IMR-90 (cell line): ENCODE measurements around the gene RAB6A. TPM values are rescaled to one million over a fixed set of nuclear protein-coding genes. Genes with fewer than 3 reads are reported as not detected.

Source experiments
- ATAC-seq: fragments of 200-7000 bp; cut with Tn5 transposase; 2 replicates; pipeline ENCODE4 v1.9.1; 2020; ENCODE audit warnings: low read depth, mild to moderate bottlenecking, moderate library complexity
- BruUV-seq: library from RNA; stranded (reverse); fragments of 400-500 nt; replicated peaks from 2 replicates; lab custom pipeline; 2021; lab: Mats Ljungman, UMichigan
- CTCF ChIA-PET: fragments of 300-600 bp; formaldehyde crosslinking; extraction: SDS; loops from one replicate; lab custom pipeline; 2021; ENCODE audit warnings: antibody characterized with exemption; lab: Yijun Ruan, JAX
- POLR2A ChIA-PET: fragments of 300-600 bp; sonication (Branson Sonifier 250); formaldehyde crosslinking; loops from one replicate; lab custom pipeline; 2022; ENCODE audit warnings: antibody characterized with exemption; ENCODE audit not compliant: unreplicated experiment; lab: Charles Lee
- DNase-seq: peaks from one replicate; pipeline ENCODE4 v3.0.0; 2013
- H2AFZ ChIP-seq: replicated peaks from 2 replicates; pipeline ENCODE3; 2013; ENCODE audit warnings: low read length, mild to moderate bottlenecking; ENCODE audit not compliant: poor library complexity
- H2AK5ac ChIP-seq: 2 replicates; pipeline ENCODE4 v1.6.1; 2013; ENCODE audit warnings: low read depth, low read length, inconsistent platforms
- H2AK9ac ChIP-seq: replicated peaks from 2 replicates; pipeline ENCODE3; 2013; ENCODE audit warnings: mild to moderate bottlenecking, low read depth, low read length, moderate library complexity; ENCODE audit not compliant: poor library complexity
- H2BK120ac ChIP-seq: 2 replicates; pipeline ENCODE4 v1.6.1; 2013; ENCODE audit warnings: low read depth, low read length, inconsistent platforms
- H2BK15ac ChIP-seq: 3 replicates; pipeline ENCODE4 v1.6.1; 2013; ENCODE audit warnings: low read depth, low read length, inconsistent platforms
- H2BK20ac ChIP-seq: 2 replicates; pipeline ENCODE4 v1.6.1; 2013; ENCODE audit warnings: low read depth, mild to moderate bottlenecking, inconsistent platforms, low read length, moderate library complexity
- H2BK5ac ChIP-seq: 2 replicates; pipeline ENCODE4 v1.6.1; 2013; ENCODE audit warnings: mild to moderate bottlenecking, low read depth, low read length, inconsistent platforms; ENCODE audit not compliant: poor library complexity, severe bottlenecking
- H3K14ac ChIP-seq: replicated peaks from 2 replicates; pipeline ENCODE4 v1.6.1; 2013; ENCODE audit warnings: low read depth, low read length, inconsistent platforms
- H3K18ac ChIP-seq: 2 replicates; pipeline ENCODE4 v1.6.1; 2013; ENCODE audit warnings: low read depth, low read length, control low read depth
- H3K23ac ChIP-seq: 2 replicates; pipeline ENCODE4 v1.6.1; 2013; ENCODE audit warnings: low read depth, low read length, inconsistent platforms
- H3K27ac ChIP-seq: 2 replicates; pipeline ENCODE4 v1.5.1; 2013; ENCODE audit warnings: mild to moderate bottlenecking, control low read depth, low read length; ENCODE audit not compliant: insufficient read depth
- H3K27me3 ChIP-seq: 2 replicates; pipeline ENCODE4 v1.6.1; 2013; ENCODE audit warnings: low read length; ENCODE audit not compliant: control insufficient read depth, insufficient read depth
- H3K36me3 ChIP-seq: 2 replicates; pipeline ENCODE4 v1.6.1; 2013; ENCODE audit warnings: low read length, mixed read lengths; ENCODE audit not compliant: control insufficient read depth, insufficient read depth
- H3K4ac ChIP-seq: 2 replicates; pipeline ENCODE4 v1.6.1; 2013; ENCODE audit warnings: low read depth, low read length, inconsistent platforms
- H3K4me1 ChIP-seq: 2 replicates; pipeline ENCODE4 v1.6.1; 2013; ENCODE audit warnings: low read length, mixed read lengths; ENCODE audit not compliant: control insufficient read depth, insufficient read depth
- H3K4me2 ChIP-seq: 2 replicates; pipeline ENCODE4 v1.6.1; 2013; ENCODE audit warnings: low read depth, mild to moderate bottlenecking, control low read depth, low read length, moderate library complexity
- H3K4me3 ChIP-seq: 2 replicates; pipeline ENCODE4 v1.5.1; 2013; ENCODE audit warnings: low read depth, mild to moderate bottlenecking, control low read depth, low read length, moderate library complexity; ENCODE audit not compliant: insufficient read depth
- H3K56ac ChIP-seq: 2 replicates; pipeline ENCODE4 v1.6.1; 2013; ENCODE audit warnings: low read length, inconsistent platforms; ENCODE audit not compliant: insufficient read depth; ENCODE audit errors: extremely low read depth
- H3K79me1 ChIP-seq, 2 experiments: 2 replicates each; pipeline ENCODE4 v1.6.1; 2013; ENCODE audit warnings: low read length in 2 of 2, inconsistent platforms in 1 of 2, low read depth in 1 of 2
- H3K9ac ChIP-seq: 2 replicates; pipeline ENCODE4 v1.6.1; 2013; ENCODE audit warnings: low read depth, low read length, control low read depth
- H3K9me1 ChIP-seq: 2 replicates; pipeline ENCODE4 v1.6.1; 2013; ENCODE audit warnings: low read length, inconsistent platforms; ENCODE audit not compliant: insufficient read depth
- H3K9me3 ChIP-seq: 2 replicates; pipeline ENCODE4 v1.6.1; 2013; ENCODE audit warnings: low read length; ENCODE audit not compliant: control insufficient read depth, insufficient read depth
- H4K20me1 ChIP-seq: 2 replicates; pipeline ENCODE4 v1.6.1; 2013; ENCODE audit warnings: low read length, inconsistent platforms; ENCODE audit not compliant: insufficient read depth
- H4K5ac ChIP-seq: 2 replicates; pipeline ENCODE4 v1.6.1; 2013; ENCODE audit warnings: mild to moderate bottlenecking, low read depth, low read length, control low read depth
- H4K8ac ChIP-seq, 2 experiments: 2 replicates each; pipeline ENCODE4 v1.6.1; 2013; ENCODE audit warnings: low read depth in 2 of 2, low read length in 2 of 2, control low read depth in 1 of 2, inconsistent platforms in 1 of 2
- H4K91ac ChIP-seq: 2 replicates; pipeline ENCODE4 v1.6.1; 2013; ENCODE audit warnings: low read depth, low read length, inconsistent platforms; ENCODE audit not compliant: insufficient read depth
- CEBPB ChIP-seq: IDR thresholded peaks from 2 replicates; pipeline ENCODE4 v1.6.1; 2012; ENCODE audit warnings: low read depth, low read length, improper control_type of control experiment
- FOS ChIP-seq: fragments of 150-350 bp; IDR thresholded peaks from 2 replicates; pipeline ENCODE4 v1.6.1; 2016; ENCODE audit warnings: low read depth, low read length
- MAFK ChIP-seq: IDR thresholded peaks from 2 replicates; pipeline ENCODE4 v1.6.1; 2012; ENCODE audit warnings: low read depth, low read length, improper control_type of control experiment
- MAZ ChIP-seq: IDR thresholded peaks from 2 replicates; pipeline ENCODE4 v1.6.1; 2012; ENCODE audit warnings: low read depth, mild to moderate bottlenecking, low read length, improper control_type of control experiment, moderate library complexity, borderline replicate concordance
- MXI1 ChIP-seq: IDR thresholded peaks from 2 replicates; pipeline ENCODE4 v1.6.1; 2012; ENCODE audit warnings: low read depth, mild to moderate bottlenecking, low read length, moderate library complexity, borderline replicate concordance
- POLR2A ChIP-seq: IDR thresholded peaks from 2 replicates; pipeline ENCODE4 v1.6.1; 2012; ENCODE audit warnings: mild to moderate bottlenecking, low read depth, low read length
- RAD21 ChIP-seq: IDR thresholded peaks from 2 replicates; pipeline ENCODE4 v1.6.1; 2012; ENCODE audit warnings: low read length, improper control_type of control experiment
- RCOR1 ChIP-seq: IDR thresholded peaks from 2 replicates; pipeline ENCODE4 v1.6.1; 2012; ENCODE audit warnings: mild to moderate bottlenecking, low read length, improper control_type of control experiment; ENCODE audit not compliant: insufficient replicate concordance
- RFX5 ChIP-seq: IDR thresholded peaks from 2 replicates; pipeline ENCODE4 v1.8.0; 2012; ENCODE audit warnings: low read depth, mild to moderate bottlenecking, low read length, moderate library complexity
- WGBS, 2 experiments: methylation state at CpG; one replicate each; pipeline versions ENCODE4 v1.1.5 to v1.1.7; 2013; ENCODE audit warnings: missing lambda C conversion rate in 2 of 2; ENCODE audit not compliant: insufficient read length in 1 of 2; ENCODE audit errors: extremely low coverage in 2 of 2; 5-methylcytosine and 5-hydroxymethylcytosine counted together
- dilution Hi-C: fragments of 300-500 bp; cut with HindIII; formaldehyde crosslinking; loops from one replicate; pipeline ENCODE4 v1.14.3; 2018; ENCODE audit warnings: low sequenced_read_pairs; ENCODE audit not compliant: unreplicated experiment
- in situ Hi-C: fragments of 300-500 bp; cut with MboI; formaldehyde crosslinking; loops from 3 replicates; pipeline ENCODE4 v1.14.3; 2019; ENCODE audit warnings: low sequenced_read_pairs, inconsistent platforms, mixed read lengths
- intact Hi-C: fragments of 100-400 bp; cut with micrococcal nuclease; formaldehyde crosslinking; loops from 2 replicates; pipeline ENCODE4 v1.10.0; 2022
- polyA plus RNA-seq, 3 experiments: library from polyadenylated mRNA; depleted of rRNA; stranded (reverse); fragments of >200 nt; gene quantifications; 2 replicates each; pipeline ENCODE4 v1.2.3, GENCODE V29; 2012; ENCODE audit warnings: low replicate concordance in 1 of 3
- total RNA-seq: library from RNA; depleted of rRNA; stranded (reverse); fragments of >200 nt; gene quantifications from 2 replicates; pipeline ENCODE4 v1.2.3, GENCODE V29; 2012
- TF ChIP-seq, protein P1 (sequence below): fragments of 150-350 bp; IDR thresholded peaks from 2 replicates; pipeline ENCODE4 v1.6.1; 2017; ENCODE audit warnings: mild to moderate bottlenecking, antibody characterized with exemption, low read length, low read depth
- TF ChIP-seq, protein P2 (sequence below): conservative IDR thresholded peaks from 2 replicates; pipeline ENCODE4 v1.5.1; 2012; ENCODE audit warnings: mild to moderate bottlenecking, low read depth, low read length, improper control_type of control experiment

Gene RAB6A
- total and polyA plus RNA-seq, 2 of the 4 experiments (the other 2 are of a cell fraction), result 65.5 to 81.0 TPM

DNA sequence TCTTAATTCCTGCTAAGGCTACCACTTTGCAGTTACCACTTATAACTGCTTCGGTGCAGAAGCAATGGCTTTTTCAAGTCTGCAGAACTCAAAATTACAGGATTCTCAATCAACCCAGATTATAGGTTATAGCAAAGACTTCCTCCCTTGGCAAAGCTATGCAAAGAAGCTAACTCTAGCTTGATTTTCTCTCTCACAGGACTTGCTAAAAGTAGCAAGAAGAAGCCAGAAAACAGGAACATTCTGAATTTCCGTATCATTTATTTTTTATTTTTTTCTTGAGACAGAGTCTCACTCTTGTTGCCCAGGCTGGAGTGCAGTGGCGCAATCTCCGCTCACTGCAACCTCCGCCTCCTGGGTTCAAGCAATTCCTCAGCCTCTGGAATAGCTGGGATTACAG lies 125.2 kb downstream of the RAB6A start:
- no peak overlapping the region for H4K91ac ChIP-seq
- no peak overlapping the region for H3K4me2 ChIP-seq
- H3K79me1 ChIP-seq, result no peaks in the 10 kb centered on the region
- WGBS, 2 experiments, result 80% methylated on average over 3 of the region's 5 CpGs; no CpG with 5 or more reads in 1 of the 2 experiments
- in situ Hi-C loops (no loop called here), intact Hi-C loops (no loop called here), dilution Hi-C loops (no loop called here)
- H4K5ac ChIP-seq, result no peak overlapping the region
- H3K27me3 ChIP-seq, result peaks cover 15% of the 10 kb centered on the region
- no peak overlapping the region for H3K27ac ChIP-seq
- H3K4me1 ChIP-seq, result no peaks in the 10 kb centered on the region
- no peak overlapping the region for H2AK9ac ChIP-seq
- H3K9me3 ChIP-seq, result no peaks in the 10 kb centered on the region
- no peak overlapping the region for H3K4me3 ChIP-seq
- no peak overlapping the region for H2BK15ac ChIP-seq
- no peak for DNase-seq
- H3K23ac ChIP-seq, result no peak overlapping the region
- no peak overlapping the region for H2AFZ ChIP-seq
- no peak overlapping the region for H3K18ac ChIP-seq
- POLR2A ChIA-PET, result no interaction called here
- H2BK20ac ChIP-seq, result no peak overlapping the region
- H2BK120ac ChIP-seq, result no peak overlapping the region
- no peak overlapping the region for H3K14ac ChIP-seq
- no peaks in the 10 kb centered on the region for H4K20me1 ChIP-seq
- no TSS peak for BruUV-seq
- no peak overlapping the region for H2AK5ac ChIP-seq
- no peak for ATAC-seq
- CTCF ChIA-PET, result interaction anchor here (1.5 to 2.3 kb wide), 2 partner anchors 10 to 26 kb away, joined by 4 to 9 read pairs; no protein-coding TSS in a partner anchor
- no peak overlapping the region for H3K4ac ChIP-seq
- TF ChIP-seq RFX5, result no peak
- no peak for TF ChIP-seq CEBPB
- no peak for TF ChIP-seq FOS
- no peak for TF ChIP-seq RCOR1
- TF ChIP-seq POLR2A, result no peak
- TF ChIP-seq, protein P1, sequence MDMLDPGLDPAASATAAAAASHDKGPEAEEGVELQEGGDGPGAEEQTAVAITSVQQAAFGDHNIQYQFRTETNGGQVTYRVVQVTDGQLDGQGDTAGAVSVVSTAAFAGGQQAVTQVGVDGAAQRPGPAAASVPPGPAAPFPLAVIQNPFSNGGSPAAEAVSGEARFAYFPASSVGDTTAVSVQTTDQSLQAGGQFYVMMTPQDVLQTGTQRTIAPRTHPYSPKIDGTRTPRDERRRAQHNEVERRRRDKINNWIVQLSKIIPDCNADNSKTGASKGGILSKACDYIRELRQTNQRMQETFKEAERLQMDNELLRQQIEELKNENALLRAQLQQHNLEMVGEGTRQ, result no peak
- TF ChIP-seq RAD21, result no peak
- TF ChIP-seq, protein P2, sequence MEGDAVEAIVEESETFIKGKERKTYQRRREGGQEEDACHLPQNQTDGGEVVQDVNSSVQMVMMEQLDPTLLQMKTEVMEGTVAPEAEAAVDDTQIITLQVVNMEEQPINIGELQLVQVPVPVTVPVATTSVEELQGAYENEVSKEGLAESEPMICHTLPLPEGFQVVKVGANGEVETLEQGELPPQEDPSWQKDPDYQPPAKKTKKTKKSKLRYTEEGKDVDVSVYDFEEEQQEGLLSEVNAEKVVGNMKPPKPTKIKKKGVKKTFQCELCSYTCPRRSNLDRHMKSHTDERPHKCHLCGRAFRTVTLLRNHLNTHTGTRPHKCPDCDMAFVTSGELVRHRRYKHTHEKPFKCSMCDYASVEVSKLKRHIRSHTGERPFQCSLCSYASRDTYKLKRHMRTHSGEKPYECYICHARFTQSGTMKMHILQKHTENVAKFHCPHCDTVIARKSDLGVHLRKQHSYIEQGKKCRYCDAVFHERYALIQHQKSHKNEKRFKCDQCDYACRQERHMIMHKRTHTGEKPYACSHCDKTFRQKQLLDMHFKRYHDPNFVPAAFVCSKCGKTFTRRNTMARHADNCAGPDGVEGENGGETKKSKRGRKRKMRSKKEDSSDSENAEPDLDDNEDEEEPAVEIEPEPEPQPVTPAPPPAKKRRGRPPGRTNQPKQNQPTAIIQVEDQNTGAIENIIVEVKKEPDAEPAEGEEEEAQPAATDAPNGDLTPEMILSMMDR, result no peak
- TF ChIP-seq MXI1, result no peak
- no peak for TF ChIP-seq MAZ
- no peak for TF ChIP-seq MAFK
- H3K9ac ChIP-seq, result no peak overlapping the region
- no peak overlapping the region for H4K8ac ChIP-seq
- H3K9me1 ChIP-seq, result no peaks in the 10 kb centered on the region
- no peaks in the 10 kb centered on the region for H3K36me3 ChIP-seq
- no peak overlapping the region for H2BK5ac ChIP-seq
- no peak overlapping the region for H3K56ac ChIP-seq
